Sigmoid colon (tissue), 4 donors: Measurements from ENCODE around the gene HTT.

Source experiments
- CTCF ChIP-seq, 4 experiments: fragments of 450-650 bp in 3 of 4; fragments of 200-600 bp in 1 of 4; IDR thresholded peaks; one replicate each; pipeline ENCODE4 v1.5.1; 2016 to 2019; ENCODE audit warnings: antibody characterized with exemption in 4 of 4, mild to moderate bottlenecking in 3 of 4, moderate library complexity in 2 of 4
- EP300 ChIP-seq, 4 donors: sonication (generic); formaldehyde crosslinking; IDR thresholded peaks; one replicate each; pipeline ENCODE4 v1.6.1; 2017; ENCODE audit warnings: antibody characterized with exemption in 4 of 4
- POLR2A ChIP-seq, 2 donors: fragments of 450-650 bp; IDR thresholded peaks; one replicate each; pipeline ENCODE4 v1.6.1; 2016; ENCODE audit warnings: antibody characterized with exemption in 2 of 2, mild to moderate bottlenecking in 2 of 2, moderate library complexity in 2 of 2
- POLR2AphosphoS5 ChIP-seq, 4 donors: sonication (generic); formaldehyde crosslinking; IDR thresholded peaks; one replicate each; pipeline ENCODE4 v1.6.1; 2017; ENCODE audit warnings: antibody characterized with exemption in 4 of 4

GRCh38 chr4:3190549-3190948, 116.1 kb downstream of the HTT start:
- TF ChIP-seq CTCF (IDR thresholded peaks at IDR 0.05) = no peak
- TF ChIP-seq POLR2AphosphoS5 (IDR thresholded peaks at IDR 0.05) = no peak
- no peak for TF ChIP-seq POLR2A (IDR thresholded peaks at IDR 0.05)
- no peak for TF ChIP-seq EP300 (IDR thresholded peaks at IDR 0.05)
